Neural progenitor cell (in vitro differentiated cells): Measurements from ENCODE around the gene TRIM77.
"Not testable (repeated sequence)": the region's sequence is repeated elsewhere in the genome, so short reads cannot be mapped to it uniquely, and the experiment has no call there.

Source experiments
- EZH2 ChIP-seq: fragments of 200-600 bp; sonication (generic); IDR thresholded peaks from 2 replicates; pipeline ENCODE4 v1.6.1; 2017; ENCODE audit warnings: antibody characterized with exemption, mild to moderate bottlenecking, moderate library complexity
- EZH2phosphoT487 ChIP-seq: fragments of 200-600 bp; sonication (generic); IDR thresholded peaks from 2 replicates; pipeline ENCODE4 v1.6.1; 2017; ENCODE audit warnings: antibody characterized with exemption
- TF ChIP-seq, protein P1 (sequence below): fragments of 200-600 bp; sonication (generic); IDR thresholded peaks from 2 replicates; pipeline ENCODE4 v1.5.1; 2017; ENCODE audit warnings: antibody characterized with exemption, mild to moderate bottlenecking

DNA sequence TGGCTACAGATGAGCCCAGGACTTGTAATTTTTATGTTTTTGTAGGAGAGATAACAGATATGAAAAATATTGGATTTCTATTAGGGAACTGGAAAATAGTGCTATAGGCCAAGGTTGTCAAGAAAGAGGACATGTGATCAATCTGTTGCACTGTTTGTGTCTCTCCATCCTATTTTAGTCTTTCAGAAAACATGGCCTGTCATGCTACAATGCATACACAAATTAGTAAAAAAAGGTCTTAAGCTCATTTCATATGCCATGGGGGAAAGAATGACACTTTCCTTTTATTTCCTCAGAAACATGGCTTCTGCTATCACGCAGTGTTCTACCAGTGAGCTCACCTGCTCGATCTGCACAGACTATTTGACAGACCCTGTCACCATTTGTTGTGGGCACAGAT, at the start of gene TRIM77:
- TF ChIP-seq, protein P1, sequence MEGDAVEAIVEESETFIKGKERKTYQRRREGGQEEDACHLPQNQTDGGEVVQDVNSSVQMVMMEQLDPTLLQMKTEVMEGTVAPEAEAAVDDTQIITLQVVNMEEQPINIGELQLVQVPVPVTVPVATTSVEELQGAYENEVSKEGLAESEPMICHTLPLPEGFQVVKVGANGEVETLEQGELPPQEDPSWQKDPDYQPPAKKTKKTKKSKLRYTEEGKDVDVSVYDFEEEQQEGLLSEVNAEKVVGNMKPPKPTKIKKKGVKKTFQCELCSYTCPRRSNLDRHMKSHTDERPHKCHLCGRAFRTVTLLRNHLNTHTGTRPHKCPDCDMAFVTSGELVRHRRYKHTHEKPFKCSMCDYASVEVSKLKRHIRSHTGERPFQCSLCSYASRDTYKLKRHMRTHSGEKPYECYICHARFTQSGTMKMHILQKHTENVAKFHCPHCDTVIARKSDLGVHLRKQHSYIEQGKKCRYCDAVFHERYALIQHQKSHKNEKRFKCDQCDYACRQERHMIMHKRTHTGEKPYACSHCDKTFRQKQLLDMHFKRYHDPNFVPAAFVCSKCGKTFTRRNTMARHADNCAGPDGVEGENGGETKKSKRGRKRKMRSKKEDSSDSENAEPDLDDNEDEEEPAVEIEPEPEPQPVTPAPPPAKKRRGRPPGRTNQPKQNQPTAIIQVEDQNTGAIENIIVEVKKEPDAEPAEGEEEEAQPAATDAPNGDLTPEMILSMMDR, result not testable (repeated sequence)
- TF ChIP-seq EZH2, EZH2phosphoT487: not testable (repeated sequence)
